Vagina (tissue), 2 donors: ENCODE measurements around the gene SCN5A. TPM values are rescaled to one million over a fixed set of nuclear protein-coding genes. Genes with fewer than 3 reads are reported as not detected.

ENCODE experiments used
- DNase-seq, 2 donors: peaks; one replicate each; pipeline ENCODE4 v3.0.0-alpha.2; 2017; ENCODE audit errors: extremely low spot score in 2 of 2
- H3K27ac ChIP-seq: fragments of 200-600 bp; sonication (generic); one replicate; pipeline ENCODE4 v1.5.1; 2019
- H3K27me3 ChIP-seq: fragments of 200-600 bp; sonication (generic); one replicate; pipeline ENCODE4 v1.5.1; 2019
- H3K36me3 ChIP-seq, 2 donors: fragments of 200-600 bp; sonication (generic); one replicate each; pipeline ENCODE4 v1.5.1; 2017 to 2019
- H3K4me1 ChIP-seq: fragments of 200-600 bp; sonication (generic); one replicate; pipeline ENCODE4 v1.5.1; 2019
- H3K4me3 ChIP-seq, 2 donors: fragments of 200-600 bp; sonication (generic); 1 replicate in 1 of 2; 2 replicates in 1 of 2; pipeline ENCODE4 v1.5.1; 2016 to 2019
- H3K9me3 ChIP-seq: fragments of 200-600 bp; sonication (generic); one replicate; pipeline ENCODE4 v1.5.1; 2019
- CTCF ChIP-seq, 3 experiments: fragments of 450-650 bp in 2 of 3; fragments of 200-600 bp in 1 of 3; sonication (generic) in 1 of 3; IDR thresholded peaks; one replicate each; pipeline ENCODE4 v1.5.1; 2017 to 2019; ENCODE audit warnings: antibody characterized with exemption in 3 of 3, mild to moderate bottlenecking in 2 of 3, moderate library complexity in 2 of 3
- POLR2A ChIP-seq, 2 donors: fragments of 450-650 bp; IDR thresholded peaks; one replicate each; pipeline ENCODE4 v1.6.1; 2017; ENCODE audit warnings: antibody characterized with exemption in 2 of 2, mild to moderate bottlenecking in 2 of 2, moderate library complexity in 2 of 2
- POLR2AphosphoS5 ChIP-seq, 2 donors: sonication (generic); formaldehyde crosslinking; IDR thresholded peaks; one replicate each; pipeline ENCODE4 v1.9.0; 2017; ENCODE audit warnings: antibody characterized with exemption in 2 of 2, mild to moderate bottlenecking in 2 of 2, low read depth in 1 of 2; ENCODE audit not compliant: insufficient read depth in 1 of 2
- intact Hi-C: fragments of 100-400 bp; cut with DNase I; formaldehyde crosslinking; loops from one replicate; pipeline ENCODE4 v1.15.1; 2023
- total RNA-seq: library from RNA; depleted of rRNA; stranded (reverse); fragments of >200 nt; gene quantifications from one replicate; pipeline ENCODE4 v1.2.3, GENCODE V29; 2016

SCN5A gene
- total RNA-seq, 1 donor from 2014 or later: 9.3 TPM

GRCh38 chr3:38689774-38690173 lies 40.3 kb upstream of the SCN5A start:
- Histone ChIP-seq H3K4me3 (no peak overlapping the region), H3K27ac (no peak overlapping the region), H3K36me3 (no peaks in the 10 kb centered on the region), H3K4me1 (no peaks in the 10 kb centered on the region), H3K27me3 (no peaks in the 10 kb centered on the region), H3K9me3 (no peaks in the 10 kb centered on the region)
- intact Hi-C loops: no loop called here
- TF ChIP-seq CTCF (IDR thresholded peaks at IDR 0.05) (no peak), POLR2AphosphoS5 (IDR thresholded peaks at IDR 0.05; ENCODE audit: insufficient read depth in 1 of 2, low read depth in 1 of 2) (no peak)
- DNase-seq: no peak

GRCh38 chr3:38689346-38689745 lies 39.9 kb upstream of the SCN5A start:
- TF ChIP-seq POLR2A (IDR thresholded peaks at IDR 0.05): no peak
- H3K4me3 ChIP-seq: no peak overlapping the region
- no peak overlapping the region for H3K27ac ChIP-seq
- no peaks in the 10 kb centered on the region for H3K27me3 ChIP-seq
- no peaks in the 10 kb centered on the region for H3K36me3 ChIP-seq
- H3K4me1 ChIP-seq: no peaks in the 10 kb centered on the region
- intact Hi-C loops: no loop called here
- no peaks in the 10 kb centered on the region for H3K9me3 ChIP-seq
- no peak for DNase-seq

- H3K36me3 ChIP-seq: no peaks in the 10 kb centered on the region
- intact Hi-C loops: no loop called here
- no peak overlapping the region for H3K4me3 ChIP-seq
- DNase-seq: no peak
- H3K27ac ChIP-seq: no peak overlapping the region
- H3K4me1 ChIP-seq: no peaks in the 10 kb centered on the region
- no peaks in the 10 kb centered on the region for H3K9me3 ChIP-seq
- no peak for TF ChIP-seq POLR2A (IDR thresholded peaks at IDR 0.05)
- no peak for TF ChIP-seq CTCF (IDR thresholded peaks at IDR 0.05)
- no peak for TF ChIP-seq POLR2AphosphoS5 (IDR thresholded peaks at IDR 0.05; ENCODE audit: insufficient read depth in 1 of 2, low read depth in 1 of 2)
- no peaks in the 10 kb centered on the region for H3K27me3 ChIP-seq
These were observed 37.8 kb upstream of the SCN5A start for GRCh38 chr3:38687321-38687720.

- H3K9me3 ChIP-seq: no peaks in the 10 kb centered on the region
- no peak overlapping the region for H3K4me3 ChIP-seq
- no peak for TF ChIP-seq POLR2A (IDR thresholded peaks at IDR 0.05)
- TF ChIP-seq POLR2AphosphoS5 (IDR thresholded peaks at IDR 0.05; ENCODE audit: insufficient read depth in 1 of 2, low read depth in 1 of 2): no peak
- TF ChIP-seq CTCF (IDR thresholded peaks at IDR 0.05): no peak
- no peaks in the 10 kb centered on the region for H3K36me3 ChIP-seq
- intact Hi-C loops: no loop called here
- no peaks in the 10 kb centered on the region for H3K4me1 ChIP-seq
- DNase-seq: no peak
- no peaks in the 10 kb centered on the region for H3K27me3 ChIP-seq
- H3K27ac ChIP-seq: no peak overlapping the region
These were observed 35.1 kb upstream of the SCN5A start for GRCh38 chr3:38684546-38684945.

GRCh38 chr3:38669668-38670067 lies 20.2 kb upstream of the SCN5A start:
- Histone ChIP-seq H3K27me3 (no peaks in the 10 kb centered on the region), H3K4me1 (no peaks in the 10 kb centered on the region), H3K36me3 (no peaks in the 10 kb centered on the region), H3K27ac (no peak overlapping the region), H3K4me3 (no peak overlapping the region), H3K9me3 (no peaks in the 10 kb centered on the region)
- intact Hi-C loops: no loop called here
- no peak for TF ChIP-seq POLR2AphosphoS5 (IDR thresholded peaks at IDR 0.05; ENCODE audit: insufficient read depth in 1 of 2, low read depth in 1 of 2)
- no peak for TF ChIP-seq POLR2A (IDR thresholded peaks at IDR 0.05)
- no peak for TF ChIP-seq CTCF (IDR thresholded peaks at IDR 0.05)
- DNase-seq: no peak

GRCh38 chr3:38662544-38662943 lies 13.1 kb upstream of the SCN5A start:
- H3K4me1 ChIP-seq: no peaks in the 10 kb centered on the region
- no peak overlapping the region for H3K27ac ChIP-seq
- no peaks in the 10 kb centered on the region for H3K27me3 ChIP-seq
- no peak for DNase-seq
- H3K9me3 ChIP-seq: no peaks in the 10 kb centered on the region
- intact Hi-C loops: no loop called here
- H3K4me3 ChIP-seq: no peak overlapping the region
- no peaks in the 10 kb centered on the region for H3K36me3 ChIP-seq
- TF ChIP-seq POLR2A (IDR thresholded peaks at IDR 0.05): no peak
